BJ (cell line): Measurements from ENCODE around the gene MIDN. TPM values are rescaled to one million over a fixed set of nuclear protein-coding genes. Genes with fewer than 3 reads are reported as not detected.

Experiments used
- CTCF ChIA-PET: fragments of 350-600 bp; formaldehyde crosslinking; extraction: SDS; loops from one replicate; lab custom pipeline; 2021; ENCODE audit warnings: antibody characterized with exemption, inconsistent platforms; lab: Yijun Ruan, JAX
- POLR2A ChIA-PET: fragments of 300-600 bp; sonication (Branson Sonifier 250); formaldehyde crosslinking; extraction: SDS; loops from one replicate; lab custom pipeline; 2021; ENCODE audit warnings: antibody characterized with exemption; lab: Charles Lee
- DNase-seq: peaks from one replicate; pipeline ENCODE4 v3.0.0-alpha.2; 2011; ENCODE audit warnings: low read depth
- H3K27me3 ChIP-seq: 2 replicates; pipeline ENCODE4 v1.6.0; 2011; ENCODE audit warnings: low read length; ENCODE audit not compliant: control insufficient read depth, insufficient read depth
- H3K36me3 ChIP-seq: 2 replicates; pipeline ENCODE4 v1.5.1; 2011; ENCODE audit warnings: low read length; ENCODE audit not compliant: control insufficient read depth, insufficient read depth
- H3K4me3 ChIP-seq: 2 replicates; pipeline ENCODE4 v1.5.1; 2011; ENCODE audit warnings: low read depth, mild to moderate bottlenecking, control low read depth, low read length
- polyA plus RNA-seq: library from polyadenylated mRNA; depleted of rRNA; stranded (reverse); fragments of >200 nt; gene quantifications from 2 replicates; pipeline ENCODE4 v1.2.3, GENCODE V29; 2011
- TF ChIP-seq, protein P1 (sequence below): IDR thresholded peaks from 2 replicates; pipeline ENCODE4 v1.5.1; 2011; ENCODE audit warnings: low read depth, mild to moderate bottlenecking, control low read depth, inconsistent platforms, low read length, moderate library complexity; ENCODE audit not compliant: insufficient read depth

The MIDN gene
- polyA plus RNA-seq, 1 experiment = 8.4 TPM

DNA sequence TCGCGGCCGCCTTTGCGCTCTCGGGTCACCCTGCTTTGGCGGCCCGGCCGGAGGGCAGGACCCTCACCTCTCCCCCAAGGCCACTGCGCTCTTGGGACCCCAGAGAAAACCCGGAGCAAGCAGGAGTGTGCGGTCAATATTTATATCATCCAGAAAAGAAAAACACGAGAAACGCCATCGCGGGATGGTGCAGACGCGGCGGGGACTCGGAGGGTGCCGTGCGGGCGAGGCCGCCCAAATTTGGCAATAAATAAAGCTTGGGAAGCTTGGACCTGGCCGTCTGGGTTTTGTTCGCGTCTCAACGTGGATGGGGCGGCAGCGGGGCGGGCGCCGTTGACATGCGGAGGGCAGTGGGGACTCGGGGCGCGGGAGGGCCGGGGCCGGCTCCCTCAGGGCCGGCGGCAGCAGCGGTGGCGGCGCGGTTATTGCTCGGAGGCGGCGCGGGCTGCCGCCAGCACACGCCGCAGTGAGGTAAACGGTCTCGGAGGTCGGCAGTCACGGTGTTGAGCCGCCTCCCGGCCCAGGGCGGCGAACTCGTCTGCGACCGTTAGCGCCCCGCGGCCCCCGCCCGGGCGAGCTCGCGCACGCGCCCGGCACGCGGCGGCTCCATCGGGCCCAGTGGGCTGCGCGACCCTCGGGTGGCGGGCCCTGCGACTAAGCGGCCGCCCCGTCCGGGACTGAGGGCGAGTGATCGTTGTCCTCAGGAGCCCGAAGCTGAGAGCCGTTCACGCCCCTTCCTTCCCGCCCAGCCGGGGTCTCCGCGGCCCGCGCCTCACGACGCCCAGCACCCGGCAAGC lies 20.0 kb upstream of the MIDN start:
- TF ChIP-seq, protein P1, sequence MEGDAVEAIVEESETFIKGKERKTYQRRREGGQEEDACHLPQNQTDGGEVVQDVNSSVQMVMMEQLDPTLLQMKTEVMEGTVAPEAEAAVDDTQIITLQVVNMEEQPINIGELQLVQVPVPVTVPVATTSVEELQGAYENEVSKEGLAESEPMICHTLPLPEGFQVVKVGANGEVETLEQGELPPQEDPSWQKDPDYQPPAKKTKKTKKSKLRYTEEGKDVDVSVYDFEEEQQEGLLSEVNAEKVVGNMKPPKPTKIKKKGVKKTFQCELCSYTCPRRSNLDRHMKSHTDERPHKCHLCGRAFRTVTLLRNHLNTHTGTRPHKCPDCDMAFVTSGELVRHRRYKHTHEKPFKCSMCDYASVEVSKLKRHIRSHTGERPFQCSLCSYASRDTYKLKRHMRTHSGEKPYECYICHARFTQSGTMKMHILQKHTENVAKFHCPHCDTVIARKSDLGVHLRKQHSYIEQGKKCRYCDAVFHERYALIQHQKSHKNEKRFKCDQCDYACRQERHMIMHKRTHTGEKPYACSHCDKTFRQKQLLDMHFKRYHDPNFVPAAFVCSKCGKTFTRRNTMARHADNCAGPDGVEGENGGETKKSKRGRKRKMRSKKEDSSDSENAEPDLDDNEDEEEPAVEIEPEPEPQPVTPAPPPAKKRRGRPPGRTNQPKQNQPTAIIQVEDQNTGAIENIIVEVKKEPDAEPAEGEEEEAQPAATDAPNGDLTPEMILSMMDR = no peak
- ChIA-PET POLR2A (no interaction called here), CTCF (no interaction called here)
- Histone ChIP-seq H3K4me3 (no peak overlapping the region), H3K36me3 (peaks cover 11% of the 10 kb centered on the region), H3K27me3 (no peaks in the 10 kb centered on the region)
- DNase-seq = no peak

DNA sequence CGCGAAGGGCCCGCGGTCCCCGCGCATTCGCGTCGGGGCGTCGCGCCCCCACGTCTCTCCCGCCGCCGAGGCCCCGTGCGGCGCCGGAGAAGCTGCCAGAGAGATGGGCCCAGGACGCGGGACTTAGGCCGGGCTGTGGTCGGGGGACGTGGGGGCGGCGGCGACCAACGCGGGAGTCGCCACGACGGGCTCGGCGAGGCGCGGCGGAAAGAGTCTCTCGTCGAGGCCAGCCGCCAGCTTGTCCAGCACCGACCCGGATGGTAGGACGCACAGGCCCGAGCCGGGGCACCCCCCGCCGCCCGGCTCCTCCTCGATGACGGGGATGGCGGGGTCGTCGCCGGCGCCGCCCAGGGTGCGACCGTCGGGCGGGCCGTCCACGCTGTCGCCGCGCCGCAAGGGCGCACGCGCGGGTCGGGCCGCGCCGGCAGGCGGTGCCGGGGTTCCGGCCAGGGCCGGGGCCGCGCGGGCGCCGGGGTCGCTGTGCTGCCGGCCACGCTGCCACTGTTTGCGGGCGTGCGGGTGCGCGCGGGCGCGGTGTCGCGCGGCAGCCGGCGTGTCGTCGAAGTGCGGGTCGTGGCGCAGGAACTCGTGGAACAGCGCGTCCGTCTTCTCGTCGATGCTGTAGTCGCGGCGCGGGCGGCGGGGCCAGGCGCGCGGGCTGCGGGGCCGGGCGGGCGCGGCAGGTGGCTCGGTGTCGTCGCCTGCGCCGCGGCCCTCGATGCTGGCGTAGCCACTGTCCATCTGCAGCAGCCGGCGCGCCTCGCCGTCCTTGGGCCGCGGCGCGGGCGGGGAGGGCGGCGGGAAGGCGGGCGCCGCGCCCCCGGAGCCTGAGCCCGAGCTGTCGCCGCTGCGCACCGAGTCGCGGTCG lies 19.1 kb upstream of the MIDN start:
- CTCF ChIA-PET = interaction anchor here (0.9 kb wide), 1 partner anchor 8 kb away, joined by 3 read pairs; no protein-coding TSS in a partner anchor

DNA sequence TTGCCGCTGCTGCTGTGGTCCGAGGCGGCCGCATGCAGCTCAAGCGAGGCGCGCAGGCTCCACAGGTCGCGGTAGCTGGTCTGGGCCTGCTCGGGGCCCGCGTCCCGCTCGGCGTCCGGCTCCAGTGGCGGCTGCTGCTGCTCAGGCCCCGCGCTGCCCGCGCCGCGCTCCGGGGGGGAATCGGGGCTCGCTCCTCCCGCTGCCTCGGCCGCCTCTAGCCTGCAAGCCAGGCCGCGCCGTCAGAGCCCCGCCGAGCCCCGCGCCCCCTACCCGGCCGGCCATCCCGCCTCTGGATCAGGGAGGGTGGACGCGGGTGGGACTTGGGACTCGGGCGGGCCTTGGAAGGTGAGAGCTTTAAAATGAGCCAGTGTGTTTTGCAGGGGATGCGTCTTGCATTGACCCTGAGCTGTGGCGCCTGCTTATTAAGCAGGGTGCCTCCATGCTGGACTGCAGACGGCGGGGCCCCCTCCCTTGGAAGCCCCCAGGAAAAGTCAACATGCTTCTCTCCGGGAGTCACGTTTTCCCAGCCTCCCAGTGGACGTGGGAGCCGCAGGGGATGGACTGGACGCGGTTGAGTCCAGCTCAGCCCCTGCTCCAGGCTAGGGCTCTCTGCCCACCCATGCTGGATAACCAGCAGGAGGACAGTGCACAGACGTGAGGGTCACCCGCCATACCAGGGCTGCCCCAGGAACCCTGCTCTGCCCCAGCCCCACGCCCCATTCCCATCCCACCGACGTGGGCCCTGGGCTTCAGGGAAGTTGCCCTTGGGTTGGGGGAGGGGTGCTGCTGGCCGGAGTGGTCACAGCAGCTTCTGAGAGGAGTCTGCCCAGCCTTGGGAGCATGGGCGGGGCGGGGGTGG lies 18.2 kb upstream of the MIDN start:
- DNase-seq = no peak
- Histone ChIP-seq H3K4me3 (no peak overlapping the region), H3K36me3 (peaks cover 15% of the 10 kb centered on the region), H3K27me3 (no peaks in the 10 kb centered on the region)
- POLR2A ChIA-PET = no interaction called here
- TF ChIP-seq, protein P1 = no peak
- CTCF ChIA-PET = interaction anchor here (0.9 kb wide), 1 partner anchor 9 kb away, joined by 3 read pairs; no protein-coding TSS in a partner anchor

More for the DNA sequence above, 19.1 kb upstream of the MIDN start:
- Histone ChIP-seq H3K4me3 (no peak overlapping the region), H3K27me3 (no peaks in the 10 kb centered on the region), H3K36me3 (peaks cover 12% of the 10 kb centered on the region)
- POLR2A ChIA-PET = no interaction called here
- TF ChIP-seq, protein P1 = no peak
- no peak for DNase-seq

DNA sequence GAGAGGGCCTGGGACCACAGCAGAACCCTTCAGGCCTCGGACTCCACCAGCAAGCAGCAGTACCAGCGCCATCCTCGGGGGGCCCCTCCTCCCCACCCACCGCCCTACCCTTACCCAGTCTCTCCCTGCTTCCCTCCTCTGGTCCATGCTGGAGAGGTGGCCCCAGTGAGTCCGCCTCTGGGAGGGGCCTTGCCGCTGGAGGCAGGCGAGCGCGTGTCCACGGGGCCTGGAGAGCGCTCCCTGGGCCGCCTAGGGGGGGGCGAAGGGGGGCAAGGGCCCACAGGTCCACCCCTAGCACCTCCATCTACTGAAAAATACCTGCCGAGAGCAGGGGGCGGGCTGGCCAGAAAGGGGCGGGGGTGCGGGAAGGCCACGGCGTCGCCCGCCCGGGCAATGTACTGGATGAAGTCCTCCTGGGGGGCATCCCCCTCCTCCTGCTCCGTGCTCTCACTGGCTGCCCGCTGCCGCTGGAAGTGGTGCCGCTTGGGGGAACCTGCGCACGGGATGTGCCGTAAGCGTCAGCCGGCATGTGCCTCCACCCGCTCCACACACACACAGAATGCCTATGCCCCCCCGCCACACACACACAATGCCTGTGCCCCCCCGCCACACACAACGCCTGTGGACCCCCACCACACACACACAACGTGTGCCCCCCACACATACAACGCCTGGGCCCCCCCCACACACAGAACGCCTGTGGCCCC lies 17.4 kb upstream of the MIDN start:
- POLR2A ChIA-PET = no interaction called here
- no peak for DNase-seq
- H3K27me3 ChIP-seq = no peaks in the 10 kb centered on the region
- H3K36me3 ChIP-seq = peaks cover 18% of the 10 kb centered on the region
- H3K4me3 ChIP-seq = no peak overlapping the region
- CTCF ChIA-PET = interaction anchor here (0.9 kb wide), 1 partner anchor 10 kb away, joined by 3 read pairs; no protein-coding TSS in a partner anchor
- TF ChIP-seq, protein P1 = no peak
